HepG2 (cell line): Measurements from ENCODE around the gene MBD3L5. TPM values are rescaled to one million over a fixed set of nuclear protein-coding genes. Genes with fewer than 3 reads are reported as not detected.
A peak's percentile ranks its signal among the peaks of the same experiment; 100 is the strongest.

Source experiments
- ATF7-NPFF ChIP-seq: sonication (generic); formaldehyde crosslinking; IDR thresholded peaks from 2 replicates; pipeline ENCODE4 v1.8.1; 2023; ENCODE audit warnings: mild to moderate bottlenecking, low read depth, missing genetic modification reagents, moderate library complexity
- DMAP1 ChIP-seq: IDR thresholded peaks from 2 replicates; pipeline ENCODE4 v1.6.1; 2016
- ERF ChIP-seq: IDR thresholded peaks from 2 replicates; pipeline ENCODE4 v1.6.1; 2018; ENCODE audit warnings: missing biosample characterization, missing genetic modification reagents
- JUND ChIP-seq: sonication (generic); formaldehyde crosslinking; IDR thresholded peaks from 2 replicates; pipeline ENCODE4 v1.8.0; 2022; ENCODE audit warnings: mild to moderate bottlenecking, missing genetic modification reagents
- MIER2 ChIP-seq: IDR thresholded peaks from 2 replicates; pipeline ENCODE4 v1.6.1; 2016; ENCODE audit warnings: missing biosample characterization, missing genetic modification reagents
- NR2F6 ChIP-seq, 2 experiments: IDR thresholded peaks; 2 replicates each; pipeline ENCODE4 v1.6.1; 2016; ENCODE audit warnings: antibody characterized with exemption in 1 of 2, mild to moderate bottlenecking in 1 of 2
- PHF21A ChIP-seq: sonication (generic); formaldehyde crosslinking; IDR thresholded peaks from 2 replicates; pipeline ENCODE4 v1.5.0; 2020; ENCODE audit warnings: mild to moderate bottlenecking, missing genetic modification reagents
- SMYD3 ChIP-seq: sonication (generic); formaldehyde crosslinking; IDR thresholded peaks from 2 replicates; pipeline ENCODE4 v1.8.1; 2023; ENCODE audit warnings: mild to moderate bottlenecking, missing genetic modification reagents
- TAF1 ChIP-seq: sonication (generic); formaldehyde crosslinking; IDR thresholded peaks from 2 replicates; pipeline ENCODE4 v1.4.0; 2020; ENCODE audit warnings: missing genetic modification reagents
- ZBTB21 ChIP-seq: sonication (generic); formaldehyde crosslinking; IDR thresholded peaks from 2 replicates; pipeline ENCODE4 v1.4.0; 2020; ENCODE audit warnings: missing genetic modification reagents
- ZNF329 ChIP-seq: sonication (generic); formaldehyde crosslinking; IDR thresholded peaks from 2 replicates; pipeline ENCODE4 v1.9.0; 2021; ENCODE audit warnings: low read depth, mild to moderate bottlenecking, missing genetic modification reagents
- ZNF343 ChIP-seq: sonication (generic); formaldehyde crosslinking; IDR thresholded peaks from 2 replicates; pipeline ENCODE4 v1.4.0; 2020; ENCODE audit warnings: mild to moderate bottlenecking, missing genetic modification reagents
- ZNF562 ChIP-seq: sonication (generic); formaldehyde crosslinking; IDR thresholded peaks from 2 replicates; pipeline ENCODE4 v1.8.0; 2022; ENCODE audit warnings: missing genetic modification reagents, borderline replicate concordance
- ZNF616 ChIP-seq: sonication (generic); formaldehyde crosslinking; IDR thresholded peaks from 2 replicates; pipeline ENCODE4 v1.5.0; 2020; ENCODE audit warnings: low read depth, mild to moderate bottlenecking, missing genetic modification reagents
- ZNF672 ChIP-seq: sonication (generic); formaldehyde crosslinking; IDR thresholded peaks from 2 replicates; pipeline ENCODE4 v1.8.1; 2022; ENCODE audit warnings: missing genetic modification reagents
- ZNF674 ChIP-seq: sonication (generic); formaldehyde crosslinking; IDR thresholded peaks from 2 replicates; pipeline ENCODE4 v1.5.0; 2020; ENCODE audit warnings: low read depth, mild to moderate bottlenecking, missing genetic modification reagents
- ZNF777 ChIP-seq: sonication (generic); formaldehyde crosslinking; IDR thresholded peaks from 2 replicates; pipeline ENCODE4 v1.4.0; 2020; ENCODE audit warnings: missing genetic modification reagents
- ZNF879 ChIP-seq: sonication (generic); formaldehyde crosslinking; IDR thresholded peaks from 2 replicates; pipeline ENCODE4 v1.8.1; 2023; ENCODE audit warnings: missing genetic modification reagents
- ZSCAN25 ChIP-seq: sonication (generic); formaldehyde crosslinking; IDR thresholded peaks from 2 replicates; pipeline ENCODE4 v1.8.0; 2022; ENCODE audit warnings: mild to moderate bottlenecking, missing genetic modification reagents
- ZSCAN29 ChIP-seq: sonication (generic); formaldehyde crosslinking; conservative IDR thresholded peaks from 2 replicates; pipeline ENCODE4 v1.4.0; 2020; ENCODE audit warnings: mild to moderate bottlenecking, missing genetic modification reagents
- polyA plus RNA-seq, 8 experiments: library from polyadenylated mRNA; depleted of rRNA in 3 of 8; stranded (reverse) in 7 of 8; unstranded in 1 of 8; fragments of >200 nt; fragmentation: Illumina TruSeq in 4 of 8; extraction: Trizol in 4 of 8; gene quantifications; 2 replicates each; pipeline versions ENCODE4 v1.2.1 to v1.2.3, GENCODE V29; 2011 to 2016; ENCODE audit warnings: low read depth in 4 of 8, missing spikeins in 1 of 8, mixed read lengths in 1 of 8; ENCODE audit not compliant: insufficient read depth in 1 of 8
- total RNA-seq, 5 experiments: library from RNA; depleted of rRNA; stranded (reverse); fragments of >200 nt; fragmentation: Illumina TruSeq; extraction: Trizol; gene quantifications; 2 replicates each; pipeline ENCODE4 v1.2.3, GENCODE V29; 2016; ENCODE audit warnings: low read depth in 1 of 5
- TF ChIP-seq, protein P1 (sequence below): sonication (generic); formaldehyde crosslinking; IDR thresholded peaks from 2 replicates; pipeline ENCODE4 v1.4.0; 2020; ENCODE audit warnings: missing genetic modification reagents, borderline replicate concordance
- TF ChIP-seq, protein P2 (sequence below): sonication (generic); formaldehyde crosslinking; IDR thresholded peaks from 2 replicates; pipeline ENCODE4 v1.5.0; 2020; ENCODE audit warnings: mild to moderate bottlenecking, missing genetic modification reagents, borderline replicate concordance
- TF ChIP-seq, protein P3 (sequence below): IDR thresholded peaks from 2 replicates; pipeline ENCODE4 v1.6.1; 2016; ENCODE audit warnings: control low read depth

Gene MBD3L5
- total and polyA plus RNA-seq, 2 of the 13 experiments (the other 11 are each of a cell fraction or from before 2014, with no cell fraction given), result not detected

DNA sequence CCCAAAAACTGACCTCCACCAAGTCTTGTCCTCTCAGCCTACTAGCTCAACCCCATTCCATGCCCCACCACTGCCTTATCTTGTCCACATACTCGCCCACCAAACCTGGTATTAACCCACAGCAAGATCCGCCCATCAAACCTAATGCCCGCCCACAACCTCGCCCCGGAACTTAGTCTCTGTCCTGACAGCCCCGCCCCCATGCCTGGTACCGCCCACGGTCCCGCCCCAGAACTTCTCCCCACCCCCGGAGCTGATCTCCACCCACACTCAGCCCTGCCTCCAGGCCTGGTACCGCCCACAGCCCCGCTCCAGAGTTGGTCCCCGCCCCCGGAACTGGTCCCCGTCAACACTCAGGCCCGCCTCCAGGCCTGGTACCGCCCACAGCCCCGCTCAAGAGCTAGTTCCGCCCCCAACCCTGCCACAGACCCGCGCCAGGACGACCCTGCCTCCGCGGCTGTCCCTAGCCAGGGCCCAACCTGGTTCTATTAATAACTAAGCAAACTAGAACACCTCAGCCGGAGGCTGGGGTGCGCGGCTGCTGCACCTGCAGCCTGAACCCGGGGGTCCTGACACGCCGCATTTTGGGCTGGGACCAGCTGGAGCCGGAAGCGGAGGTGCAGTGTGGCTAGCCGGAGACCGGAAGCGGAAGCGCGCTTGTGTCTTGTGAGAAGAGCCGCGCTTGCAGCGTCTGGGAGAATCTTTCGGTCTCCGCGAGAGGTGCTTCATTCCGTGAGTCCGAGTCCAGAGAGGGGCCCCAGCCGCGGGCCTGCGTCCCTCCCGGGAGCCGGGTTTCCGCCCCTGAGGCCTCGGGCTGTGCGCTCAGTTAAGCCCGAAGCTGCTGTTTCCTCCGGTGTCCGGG lies 38.9 kb downstream of the MBD3L5 start, which contains the start of gene ZNF557 (continued):
- TF ChIP-seq ZNF672 (CRISPR knock-in tag) (no peak), ZSCAN29 (no peak), TAF1 (CRISPR knock-in tag) (peak; percentile 66), ZNF879 (CRISPR knock-in tag) (no peak), ZBTB21 (CRISPR knock-in tag) (peak; percentile 27; the same call in 1 of the 2 replicates), ZNF329 (CRISPR knock-in tag) (0 out of 2 replicates have a peak, but pooled peaks have one; percentile 47), JUND (CRISPR knock-in tag) (no peak), NR2F6 (IDR thresholded peaks at IDR 0.05) (no peak), NR2F6 (CRISPR knock-in tag; IDR thresholded peaks at IDR 0.05) (no peak), PHF21A (CRISPR knock-in tag) (peak; percentile 43; the same call in 1 of the 2 replicates), MIER2 (CRISPR knock-in tag) (no peak), DMAP1 (peak; percentile 67; the same call in 1 of the 2 replicates), ZSCAN25 (CRISPR knock-in tag) (no peak), ZNF562 (CRISPR knock-in tag) (no peak), SMYD3 (no peak), ZNF343 (CRISPR knock-in tag) (no peak), ERF (CRISPR knock-in tag) (no peak), ZNF777 (CRISPR knock-in tag) (no peak; the same call in 1 of the 2 replicates), ZNF674 (CRISPR knock-in tag) (no peak), ZNF616 (CRISPR knock-in tag) (no peak), ATF7-NPFF (CRISPR knock-in tag) (no peak; the same call in 1 of the 2 replicates)
- TF ChIP-seq, protein P1, sequence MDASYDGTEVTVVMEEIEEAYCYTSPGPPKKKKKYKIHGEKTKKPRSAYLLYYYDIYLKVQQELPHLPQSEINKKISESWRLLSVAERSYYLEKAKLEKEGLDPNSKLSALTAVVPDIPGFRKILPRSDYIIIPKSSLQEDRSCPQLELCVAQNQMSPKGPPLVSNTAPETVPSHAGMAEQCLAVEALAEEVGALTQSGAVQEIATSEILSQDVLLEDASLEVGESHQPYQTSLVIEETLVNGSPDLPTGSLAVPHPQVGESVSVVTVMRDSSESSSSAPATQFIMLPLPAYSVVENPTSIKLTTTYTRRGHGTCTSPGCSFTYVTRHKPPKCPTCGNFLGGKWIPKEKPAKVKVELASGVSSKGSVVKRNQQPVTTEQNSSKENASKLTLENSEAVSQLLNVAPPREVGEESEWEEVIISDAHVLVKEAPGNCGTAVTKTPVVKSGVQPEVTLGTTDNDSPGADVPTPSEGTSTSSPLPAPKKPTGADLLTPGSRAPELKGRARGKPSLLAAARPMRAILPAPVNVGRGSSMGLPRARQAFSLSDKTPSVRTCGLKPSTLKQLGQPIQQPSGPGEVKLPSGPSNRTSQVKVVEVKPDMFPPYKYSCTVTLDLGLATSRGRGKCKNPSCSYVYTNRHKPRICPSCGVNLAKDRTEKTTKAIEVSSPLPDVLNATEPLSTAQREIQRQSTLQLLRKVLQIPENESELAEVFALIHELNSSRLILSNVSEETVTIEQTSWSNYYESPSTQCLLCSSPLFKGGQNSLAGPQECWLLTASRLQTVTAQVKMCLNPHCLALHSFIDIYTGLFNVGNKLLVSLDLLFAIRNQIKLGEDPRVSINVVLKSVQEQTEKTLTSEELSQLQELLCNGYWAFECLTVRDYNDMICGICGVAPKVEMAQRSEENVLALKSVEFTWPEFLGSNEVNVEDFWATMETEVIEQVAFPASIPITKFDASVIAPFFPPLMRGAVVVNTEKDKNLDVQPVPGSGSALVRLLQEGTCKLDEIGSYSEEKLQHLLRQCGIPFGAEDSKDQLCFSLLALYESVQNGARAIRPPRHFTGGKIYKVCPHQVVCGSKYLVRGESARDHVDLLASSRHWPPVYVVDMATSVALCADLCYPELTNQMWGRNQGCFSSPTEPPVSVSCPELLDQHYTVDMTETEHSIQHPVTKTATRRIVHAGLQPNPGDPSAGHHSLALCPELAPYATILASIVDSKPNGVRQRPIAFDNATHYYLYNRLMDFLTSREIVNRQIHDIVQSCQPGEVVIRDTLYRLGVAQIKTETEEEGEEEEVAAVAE (CRISPR knock-in tag), result no peak
- TF ChIP-seq, protein P2, sequence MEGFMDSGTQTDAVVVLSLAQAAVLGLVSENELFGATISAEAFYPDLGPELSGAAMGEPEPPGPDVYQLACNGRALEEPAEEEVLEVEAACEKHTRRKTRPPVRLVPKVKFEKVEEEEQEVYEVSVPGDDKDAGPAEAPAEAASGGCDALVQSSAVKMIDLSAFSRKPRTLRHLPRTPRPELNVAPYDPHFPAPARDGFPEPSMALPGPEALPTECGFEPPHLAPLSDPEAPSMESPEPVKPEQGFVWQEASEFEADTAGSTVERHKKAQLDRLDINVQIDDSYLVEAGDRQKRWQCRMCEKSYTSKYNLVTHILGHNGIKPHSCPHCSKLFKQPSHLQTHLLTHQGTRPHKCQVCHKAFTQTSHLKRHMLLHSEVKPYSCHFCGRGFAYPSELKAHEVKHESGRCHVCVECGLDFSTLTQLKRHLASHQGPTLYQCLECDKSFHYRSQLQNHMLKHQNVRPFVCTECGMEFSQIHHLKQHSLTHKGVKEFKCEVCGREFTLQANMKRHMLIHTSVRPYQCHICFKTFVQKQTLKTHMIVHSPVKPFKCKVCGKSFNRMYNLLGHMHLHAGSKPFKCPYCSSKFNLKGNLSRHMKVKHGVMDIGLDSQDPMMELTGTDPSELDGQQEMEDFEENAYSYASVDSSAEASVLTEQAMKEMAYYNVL, result peak; percentile 14; the same call in 1 of the 2 replicates
- TF ChIP-seq, protein P3, sequence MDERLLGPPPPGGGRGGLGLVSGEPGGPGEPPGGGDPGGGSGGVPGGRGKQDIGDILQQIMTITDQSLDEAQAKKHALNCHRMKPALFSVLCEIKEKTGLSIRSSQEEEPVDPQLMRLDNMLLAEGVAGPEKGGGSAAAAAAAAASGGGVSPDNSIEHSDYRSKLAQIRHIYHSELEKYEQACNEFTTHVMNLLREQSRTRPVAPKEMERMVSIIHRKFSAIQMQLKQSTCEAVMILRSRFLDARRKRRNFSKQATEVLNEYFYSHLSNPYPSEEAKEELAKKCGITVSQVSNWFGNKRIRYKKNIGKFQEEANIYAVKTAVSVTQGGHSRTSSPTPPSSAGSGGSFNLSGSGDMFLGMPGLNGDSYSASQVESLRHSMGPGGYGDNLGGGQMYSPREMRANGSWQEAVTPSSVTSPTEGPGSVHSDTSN (CRISPR knock-in tag), result no peak
